T1000 (cell line): ENCODE results near the gene FAM3B.

ENCODE experiments used
- DNase-seq: peaks from one replicate; lab custom pipeline; 2025; ENCODE audit warnings: mixed read lengths; lab: John Stamatoyannopoulos, UW

The FAM3B gene

DNA sequence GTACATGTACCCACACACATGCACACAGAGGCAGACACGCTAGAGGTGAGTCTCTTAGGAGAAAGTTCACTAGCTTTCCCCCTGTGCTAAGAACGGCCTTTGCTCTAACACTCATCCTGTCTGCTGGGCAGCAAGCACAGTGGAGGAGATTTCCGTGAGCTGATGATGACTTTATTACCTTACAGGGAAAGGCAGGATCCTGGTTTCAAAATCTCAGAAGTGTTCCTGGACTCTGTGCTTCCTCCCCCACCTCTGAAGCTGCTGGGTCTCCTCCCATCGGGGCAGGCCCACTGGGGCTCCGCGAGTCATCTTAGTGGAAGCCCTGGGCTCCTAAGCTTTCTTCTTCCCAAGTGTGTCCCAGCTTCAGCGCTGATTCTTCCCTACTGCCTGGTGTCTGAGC is 2.7 kb downstream of the FAM3B start:
- no peak for DNase-seq

- DNase-seq: no peak
Measured at GRCh38 chr21:41321211-41321907, 4.8 kb downstream of the FAM3B start.

GRCh38 chr21:41321908-41322495 is 5.4 kb downstream of the FAM3B start:
- no peak for DNase-seq

- no peak for DNase-seq
Measured at GRCh38 chr21:41322496-41323382, 6.1 kb downstream of the FAM3B start.

- DNase-seq: no peak
Measured at GRCh38 chr21:41325138-41325912, 8.7 kb downstream of the FAM3B start.

GRCh38 chr21:41326414-41327080 is 9.9 kb downstream of the FAM3B start:
- DNase-seq: no peak

DNA sequence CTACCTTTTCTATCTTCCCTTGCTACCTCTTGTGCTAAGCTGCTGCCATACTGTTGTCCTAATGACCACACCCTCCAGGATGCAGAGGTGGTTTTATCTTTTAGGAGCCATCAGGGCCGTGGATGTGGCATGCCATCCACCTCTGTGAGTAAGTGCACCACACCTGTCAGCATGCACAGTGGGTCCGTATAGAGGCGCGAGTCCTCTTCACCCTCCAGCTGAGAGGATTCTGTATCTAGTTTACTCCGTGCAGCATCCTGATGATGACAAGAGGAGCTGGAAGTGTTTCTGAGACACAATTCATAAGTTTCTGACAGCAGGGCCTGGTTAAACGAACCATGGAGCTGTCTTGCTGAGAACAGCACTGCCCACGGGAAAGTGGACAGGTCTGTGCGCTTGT is 11.2 kb downstream of the FAM3B start:
- DNase-seq: no peak

- no peak for DNase-seq
Measured at GRCh38 chr21:41328660-41329607, 12.3 kb downstream of the FAM3B start.

DNA sequence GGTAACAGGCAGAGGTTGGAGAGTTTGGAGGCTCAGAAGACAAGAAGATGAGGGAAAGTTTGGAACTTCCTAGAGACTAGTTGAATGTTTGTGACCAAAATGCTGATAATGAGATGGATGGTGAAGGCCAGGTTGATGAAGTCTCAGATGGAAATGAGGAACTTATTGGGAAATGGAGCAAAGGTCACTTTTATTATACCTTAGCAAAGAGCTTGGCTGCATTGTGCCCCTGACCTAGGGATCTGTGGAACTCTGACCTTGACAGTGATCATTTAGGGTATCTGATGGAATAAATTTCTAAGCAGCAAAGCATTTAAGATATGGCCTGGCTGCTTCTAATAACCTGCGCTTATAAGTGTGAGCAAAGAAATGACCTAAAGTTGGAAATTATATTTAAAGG is 17.2 kb downstream of the FAM3B start:
- DNase-seq: no peak

DNA sequence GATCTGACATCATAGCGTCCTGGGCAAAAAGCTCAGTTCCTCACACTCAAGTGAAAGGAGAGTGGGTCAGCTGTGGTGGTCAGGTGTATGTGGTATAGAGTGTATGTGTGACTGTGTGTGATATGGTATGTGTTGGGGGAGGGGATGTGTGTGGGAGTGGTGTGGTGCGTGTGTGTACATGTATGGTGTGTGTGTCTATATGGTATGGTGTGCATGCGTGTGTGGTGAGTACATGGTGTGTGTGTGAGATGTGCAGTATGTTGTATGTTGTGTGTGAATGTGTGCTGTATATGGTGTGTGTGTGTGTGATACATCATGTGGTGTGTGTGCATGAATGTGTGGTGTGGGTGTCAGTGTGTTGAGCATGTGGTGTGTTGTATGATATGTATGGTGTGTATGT is 20.9 kb downstream of the FAM3B start:
- no peak for DNase-seq

- DNase-seq: no peak
Measured at GRCh38 chr21:41338455-41338854, 21.9 kb downstream of the FAM3B start.

- DNase-seq: no peak
Measured at GRCh38 chr21:41342035-41342434, 25.4 kb downstream of the FAM3B start.

GRCh38 chr21:41344146-41344545 is 27.5 kb downstream of the FAM3B start:
- no peak for DNase-seq

DNA sequence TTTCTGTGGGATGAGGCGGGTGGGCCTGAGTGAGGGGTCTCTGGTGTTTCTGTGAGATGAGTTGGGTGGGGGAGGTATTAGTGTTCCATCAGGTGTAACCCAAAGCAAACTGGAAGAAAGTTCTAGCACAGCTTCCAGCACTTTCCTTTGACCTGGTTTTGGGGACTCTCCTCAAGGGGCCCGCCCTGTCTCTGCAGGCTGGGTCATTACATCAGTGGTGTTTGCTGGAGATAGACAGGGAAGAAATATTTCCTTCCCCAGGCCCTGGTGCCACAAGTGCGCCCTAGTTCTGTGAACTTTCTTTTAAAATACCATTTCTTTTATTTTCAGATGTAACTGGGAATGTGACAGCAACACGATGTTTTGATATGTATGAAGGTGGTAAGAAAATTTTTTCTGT is 28.8 kb downstream of the FAM3B start:
- no peak for DNase-seq

DNA sequence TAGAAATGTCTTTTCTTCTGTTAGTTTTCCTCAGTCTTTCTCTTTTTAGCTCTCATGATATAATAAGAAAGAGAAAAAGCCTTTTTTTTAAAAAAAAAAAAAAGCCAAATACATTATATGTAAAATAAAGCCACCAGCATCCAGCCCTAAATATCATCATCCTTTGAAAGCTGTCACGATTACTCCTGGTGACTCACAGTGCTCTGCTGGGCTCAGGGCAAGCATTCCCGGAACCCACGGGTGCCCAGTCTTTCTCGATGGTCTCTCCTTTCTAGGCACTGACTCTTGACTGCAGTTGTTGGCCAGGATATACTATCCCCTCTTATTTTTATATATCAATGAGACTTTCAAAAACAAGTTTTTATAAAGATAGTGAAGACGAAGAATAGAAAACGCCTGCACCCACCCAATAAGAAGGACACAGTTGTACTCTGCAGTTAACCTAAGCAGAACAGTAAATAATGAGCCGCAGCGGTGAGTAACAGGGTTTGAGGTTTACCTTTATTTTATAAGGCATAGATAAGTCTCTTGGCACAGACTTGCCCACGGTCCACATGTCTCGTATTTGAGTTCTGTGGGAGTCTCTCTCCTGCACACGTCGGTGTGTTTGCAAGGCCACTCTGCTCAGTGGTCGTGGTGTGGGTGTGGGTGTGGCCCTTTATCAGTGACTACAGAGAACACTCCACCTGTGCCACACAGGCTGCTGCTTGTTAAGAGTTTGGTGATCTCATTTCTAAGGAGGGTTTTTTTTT is 29.5 kb downstream of the FAM3B start:
- DNase-seq: no peak

DNA sequence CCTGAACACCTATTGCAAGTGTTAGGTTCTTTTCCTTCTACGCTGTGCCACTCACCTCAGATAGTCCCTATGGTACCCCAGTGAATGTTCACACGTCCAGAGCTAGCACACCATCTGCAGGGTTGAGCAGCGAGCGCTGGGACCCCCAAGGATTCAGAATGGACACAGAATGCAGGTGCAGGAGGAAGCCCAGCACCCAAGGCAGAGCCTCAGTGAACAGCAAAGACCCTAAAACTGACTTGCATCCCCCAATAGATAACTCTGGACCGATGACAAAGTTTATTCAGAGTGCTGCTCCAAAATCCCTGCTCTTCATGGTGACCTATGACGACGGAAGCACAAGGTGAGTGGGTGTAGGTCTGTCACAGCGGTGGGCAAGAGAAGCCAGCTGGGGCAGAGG is 30.2 kb downstream of the FAM3B start:
- DNase-seq: no peak

GRCh38 chr21:41348434-41348833 is 31.8 kb downstream of the FAM3B start:
- no peak for DNase-seq

DNA sequence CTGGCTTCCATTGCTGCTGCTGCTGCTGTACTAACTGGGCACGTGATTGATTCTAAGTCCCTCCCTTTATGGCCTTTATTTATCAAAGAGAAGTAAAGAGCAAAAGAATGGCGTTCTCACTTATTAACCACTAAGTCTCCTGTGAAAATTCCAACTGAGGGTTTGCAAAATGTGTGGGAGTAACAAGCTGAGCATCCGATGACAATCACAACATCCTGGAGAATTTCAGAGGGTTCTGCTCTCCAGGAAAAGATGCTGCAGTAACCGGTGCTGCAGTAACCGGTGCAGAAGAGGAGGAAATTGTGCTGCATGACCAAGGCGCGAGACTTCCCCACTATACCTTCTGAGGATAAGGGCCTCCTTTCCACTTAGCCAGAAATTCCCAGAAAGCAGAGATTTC is 32.5 kb downstream of the FAM3B start:
- DNase-seq: no peak

GRCh38 chr21:41349619-41350390 is 33.2 kb downstream of the FAM3B start:
- no peak for DNase-seq
